Esophagus squamous epithelium (tissue), 5 donors: ENCODE data around the gene WNK1. TPM values are rescaled to one million over a fixed set of nuclear protein-coding genes. Genes with fewer than 3 reads are reported as not detected.

Source experiments
- DNase-seq: peaks from one replicate; lab custom pipeline; 2025; lab: John Stamatoyannopoulos, UW
- H3K27ac ChIP-seq, 4 donors: fragments of 200-600 bp; sonication (generic); one replicate each; pipeline ENCODE4 v1.5.1; 2016 to 2019; ENCODE audit warnings: mild to moderate bottlenecking in 1 of 4
- H3K27me3 ChIP-seq, 4 donors: fragments of 200-600 bp; sonication (generic); 1 replicate in 3 of 4; 2 replicates in 1 of 4; pipeline versions ENCODE4 v1.5.1 to v1.6.0; 2017 to 2021; ENCODE audit warnings: antibody characterized with exemption in 1 of 4
- H3K36me3 ChIP-seq, 3 donors: fragments of 200-600 bp; sonication (generic); one replicate each; pipeline ENCODE4 v1.5.1; 2016 to 2019
- H3K4me1 ChIP-seq, 3 donors: fragments of 200-600 bp; sonication (generic); one replicate each; pipeline ENCODE4 v1.5.1; 2017 to 2019
- H3K4me3 ChIP-seq, 4 donors: fragments of 200-600 bp; sonication (generic); 1 replicate in 3 of 4; 2 replicates in 1 of 4; pipeline ENCODE4 v1.5.1; 2016 to 2019; ENCODE audit warnings: mild to moderate bottlenecking in 2 of 4, moderate library complexity in 1 of 4
- H3K9me3 ChIP-seq, 3 donors: fragments of 200-600 bp; sonication (generic); one replicate each; pipeline ENCODE4 v1.5.1; 2016 to 2019
- CTCF ChIP-seq, 6 experiments: fragments of 450-650 bp in 4 of 6; fragments of 200-600 bp in 2 of 6; sonication (generic) in 2 of 6; IDR thresholded peaks; one replicate each; pipeline ENCODE4 v1.5.1; 2016 to 2019; ENCODE audit warnings: antibody characterized with exemption in 6 of 6, mild to moderate bottlenecking in 4 of 6, moderate library complexity in 4 of 6
- POLR2A ChIP-seq, 4 donors: fragments of 450-650 bp; IDR thresholded peaks; one replicate each; pipeline ENCODE4 v1.6.1; 2017; ENCODE audit warnings: antibody characterized with exemption in 4 of 4, mild to moderate bottlenecking in 4 of 4, moderate library complexity in 3 of 4
- whole genome bisulfite sequencing, 2 donors: methylation state at CpG; one replicate each; pipeline ENCODE4 v1.1.5; 2018; 5-methylcytosine and 5-hydroxymethylcytosine counted together
- intact Hi-C: fragments of 100-400 bp; cut with DNase I; formaldehyde crosslinking; loops from one replicate; pipeline ENCODE4 v1.15.0; 2022
- small RNA-seq, 4 donors: library from RNA; depleted of rRNA; stranded (forward); fragments of <200 nt; gene quantifications; one replicate each; pipeline ENCODE3, GENCODE V24; 2016
- total RNA-seq, 4 donors: library from RNA; depleted of rRNA; stranded (reverse); fragments of >200 nt; gene quantifications; one replicate each; pipeline ENCODE4 v1.1.0, GENCODE V29; 2016
- donor health status: DM: yes; HTN: yes; CAD: no.

Gene WNK1
- total RNA-seq, 4 donors from 2014 or later: 120 to 269 (median 204) TPM

DNA sequence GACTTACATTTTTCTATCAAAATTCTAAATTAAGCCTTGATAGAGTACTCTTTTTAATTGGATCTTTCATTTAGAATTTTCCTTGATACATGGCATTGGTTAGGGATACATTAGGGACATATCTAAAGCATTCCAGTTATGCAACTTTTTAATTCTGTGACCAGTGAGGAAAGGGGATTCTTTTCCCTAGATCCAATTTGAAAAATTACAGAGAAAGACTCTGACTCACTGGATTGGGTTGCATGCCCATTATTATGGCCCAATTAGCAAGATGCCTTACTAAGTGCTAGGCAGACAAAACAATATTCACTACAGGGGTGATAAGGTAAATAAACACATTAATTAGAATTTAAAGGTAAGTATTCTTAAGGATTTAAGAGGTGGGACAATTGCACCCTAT is 202.4 kb downstream of the WNK1 start:
- H3K36me3 ChIP-seq: no peaks in the 10 kb centered on the region
- intact Hi-C loops: loop anchor here (10.0 kb wide), 1 partner anchor 390 kb away; no protein-coding TSS in a partner anchor
- no peak overlapping the region for H3K27ac ChIP-seq
- no peaks in the 10 kb centered on the region for H3K9me3 ChIP-seq
- no peak overlapping the region for H3K4me3 ChIP-seq
- TF ChIP-seq POLR2A (IDR thresholded peaks at IDR 0.05) (no peak), CTCF (IDR thresholded peaks at IDR 0.05) (no peak)
- no peaks in the 10 kb centered on the region for H3K27me3 ChIP-seq
- no peak for DNase-seq
- H3K4me1 ChIP-seq: peaks cover 3 to 28% (median 10%) of the 10 kb centered on the region in 3 donors

- Histone ChIP-seq H3K4me1 (peaks cover 3 to 22% (median 5%) of the 10 kb centered on the region in 3 donors), H3K36me3 (no peaks in the 10 kb centered on the region), H3K27ac (no peak overlapping the region), H3K9me3 (no peaks in the 10 kb centered on the region), H3K4me3 (no peak overlapping the region), H3K27me3 (no peaks in the 10 kb centered on the region)
- TF ChIP-seq POLR2A (IDR thresholded peaks at IDR 0.05) (no peak), CTCF (IDR thresholded peaks at IDR 0.05) (no peak)
- intact Hi-C loops: loop anchor here (10.0 kb wide), 1 partner anchor 391 kb away; no protein-coding TSS in a partner anchor
- no peak for DNase-seq
- WGBS, 2 donors: 89 to 91% methylated on average over 6 of the region's 6 CpGs
Measured at GRCh38 chr12:955939-956338, 203.6 kb downstream of the WNK1 start.

DNA sequence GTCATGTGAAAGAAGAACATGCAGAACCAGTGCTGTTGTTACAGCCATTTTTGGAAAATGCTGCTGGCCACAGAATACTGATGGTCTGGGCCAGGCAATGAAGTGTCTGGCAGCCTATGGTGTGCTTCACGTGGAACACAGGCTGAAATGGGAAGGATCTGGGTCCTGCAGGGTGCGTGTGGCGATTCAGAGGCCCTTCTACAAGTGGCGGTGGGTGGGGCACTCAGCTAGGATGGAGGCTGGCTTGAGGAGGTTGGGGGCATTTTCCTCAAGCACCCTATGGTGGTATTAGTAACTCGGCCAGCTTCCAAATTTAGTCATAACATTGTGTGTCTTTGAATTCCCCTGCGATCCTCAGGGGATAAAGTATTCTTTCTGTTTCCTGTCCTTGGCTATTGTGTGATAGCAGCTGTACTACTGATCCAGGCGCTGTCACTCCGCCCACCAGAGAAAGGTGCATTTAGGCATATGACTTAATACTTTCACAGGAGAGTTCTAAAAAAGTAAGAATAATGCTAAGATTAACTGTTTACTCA is 206.3 kb downstream of the WNK1 start:
- peaks cover 0 to 17% (median 5%) of the 10 kb centered on the region in 3 donors for H3K4me1 ChIP-seq
- H3K36me3 ChIP-seq: no peaks in the 10 kb centered on the region
- no peak for DNase-seq
- WGBS, 2 donors: 32 to 38% methylated on average over 7 of the region's 8 CpGs
- TF ChIP-seq CTCF (IDR thresholded peaks at IDR 0.05) (no peak), POLR2A (IDR thresholded peaks at IDR 0.05) (no peak)
- H3K27ac ChIP-seq: no peak overlapping the region
- no peaks in the 10 kb centered on the region for H3K27me3 ChIP-seq
- H3K4me3 ChIP-seq: no peak overlapping the region
- H3K9me3 ChIP-seq: no peaks in the 10 kb centered on the region
- intact Hi-C loops: loop anchor here (10.0 kb wide), 1 partner anchor 394 kb away; no protein-coding TSS in a partner anchor

Small RNAs within 50 kb of the gene (small RNA-seq; reads per million reads assigned to genes)
- 0 reads per million in 4 donors for gene RNU4ATAC16P

Other genes starting within 250 kb of the WNK1 start
- gene NINJ2, start 89.1 kb upstream of the WNK1 start, total RNA-seq: 10 to 100 TPM in 1 of 4 donors, 1 to 10 TPM in 3; 2.2 to 14.9 (median 4.5) TPM
- 1 to 10 TPM; 6.2 to 8.0 (median 7.5) TPM for gene RAD52, start 197.1 kb downstream of the WNK1 start, total RNA-seq
- gene ERC1, start 238.6 kb downstream of the WNK1 start, total RNA-seq: 10 to 100 TPM; 19.0 to 50.7 (median 37.5) TPM